Progenitor cell of endocrine pancreas (in vitro differentiated cells): ENCODE measurements around the gene FDXR. TPM values are rescaled to one million over a fixed set of nuclear protein-coding genes. Genes with fewer than 3 reads are reported as not detected.
A peak's percentile ranks its signal among the peaks of the same experiment; 100 is the strongest.

ENCODE experiments used
- DNase-seq: peaks from one replicate; pipeline ENCODE4 v3.0.0; 2021; ENCODE audit warnings: low spot score; ENCODE audit not compliant: unreplicated experiment
- H3K27ac Mint-ChIP-seq: 2 replicates; pipeline ENCODE4 v1.8.0; 2021; ENCODE audit warnings: mild to moderate bottlenecking, moderate library complexity, mixed read lengths
- H3K27me3 Mint-ChIP-seq: 2 replicates; pipeline ENCODE4 v1.8.0; 2021; ENCODE audit warnings: mixed read lengths
- H3K36me3 Mint-ChIP-seq: 2 replicates; pipeline ENCODE4 v1.8.0; 2022; ENCODE audit warnings: mixed read lengths; ENCODE audit not compliant: insufficient read depth
- H3K4me1 Mint-ChIP-seq: 2 replicates; pipeline ENCODE4 v1.8.0; 2021; ENCODE audit warnings: low read depth, mixed read lengths
- H3K4me3 Mint-ChIP-seq: 2 replicates; pipeline ENCODE4 v1.8.0; 2021; ENCODE audit warnings: low read depth, mild to moderate bottlenecking, moderate library complexity, mixed read lengths
- H3K9me3 Mint-ChIP-seq: 2 replicates; pipeline ENCODE4 v1.8.0; 2021; ENCODE audit warnings: low read depth, mixed read lengths
- CTCF ChIP-seq: fragments of 200-600 bp; sonication (generic); IDR thresholded peaks from one replicate; pipeline ENCODE4 v1.5.0; 2021; ENCODE audit warnings: antibody characterized with exemption, mild to moderate bottlenecking; ENCODE audit not compliant: unreplicated experiment
- total RNA-seq: library from RNA; stranded (reverse); gene quantifications from 2 replicates; pipeline ENCODE4 v1.2.1, GENCODE V29; 2021

FDXR gene
- total RNA-seq, 1 donor from 2014 or later, result 18.2 TPM

GRCh38 chr17:74848656-74849399 is 24.0 kb downstream of the FDXR start:
- Mint-ChIP-seq H3K27ac (no peak overlapping the region), H3K4me1 (no peaks in the 10 kb centered on the region), H3K9me3 (no peaks in the 10 kb centered on the region), H3K4me3 (no peak overlapping the region), H3K36me3 (no peaks in the 10 kb centered on the region), H3K27me3 (peaks cover 77% of the 10 kb centered on the region)
- TF ChIP-seq CTCF, result no peak
- no peak for DNase-seq

GRCh38 chr17:74846621-74847020 is 26.2 kb downstream of the FDXR start:
- no peak for TF ChIP-seq CTCF
- Mint-ChIP-seq H3K4me3 (no peak overlapping the region), H3K9me3 (no peaks in the 10 kb centered on the region), H3K27ac (no peak overlapping the region), H3K27me3 (peaks cover 74% of the 10 kb centered on the region), H3K4me1 (no peaks in the 10 kb centered on the region), H3K36me3 (no peaks in the 10 kb centered on the region)
- DNase-seq, result no peak

- H3K4me3 Mint-ChIP-seq, result no peak overlapping the region
- peaks cover 14% of the 10 kb centered on the region for H3K4me1 Mint-ChIP-seq
- H3K27ac Mint-ChIP-seq, result no peak overlapping the region
- DNase-seq, result no peak
- H3K27me3 Mint-ChIP-seq, result peaks cover 51% of the 10 kb centered on the region
- no peaks in the 10 kb centered on the region for H3K9me3 Mint-ChIP-seq
- TF ChIP-seq CTCF, result no peak
- H3K36me3 Mint-ChIP-seq, result no peaks in the 10 kb centered on the region
Observed at GRCh38 chr17:74843352-74843627, 29.5 kb downstream of the FDXR start.

- peak; percentile 64 for DNase-seq
- no peak overlapping the region for H3K4me3 Mint-ChIP-seq
- H3K36me3 Mint-ChIP-seq, result no peaks in the 10 kb centered on the region
- no peaks in the 10 kb centered on the region for H3K9me3 Mint-ChIP-seq
- H3K4me1 Mint-ChIP-seq, result peaks cover 14% of the 10 kb centered on the region
- H3K27me3 Mint-ChIP-seq, result peaks cover 46% of the 10 kb centered on the region
- H3K27ac Mint-ChIP-seq, result no peak overlapping the region
- TF ChIP-seq CTCF, result peak; percentile 66
Observed at GRCh38 chr17:74842599-74843351, 30.0 kb downstream of the FDXR start.

GRCh38 chr17:74842146-74842598 is 30.6 kb downstream of the FDXR start:
- no peak overlapping the region for H3K27ac Mint-ChIP-seq
- H3K9me3 Mint-ChIP-seq, result no peaks in the 10 kb centered on the region
- TF ChIP-seq CTCF, result no peak
- H3K4me1 Mint-ChIP-seq, result peaks cover 14% of the 10 kb centered on the region
- no peak for DNase-seq
- H3K4me3 Mint-ChIP-seq, result no peak overlapping the region
- no peaks in the 10 kb centered on the region for H3K36me3 Mint-ChIP-seq
- peaks cover 45% of the 10 kb centered on the region for H3K27me3 Mint-ChIP-seq
